ENCODE results near the gene ZBTB49. TPM values are rescaled to one million over a fixed set of nuclear protein-coding genes. Genes with fewer than 3 reads are reported as not detected.
A peak's percentile ranks its signal among the peaks of the same experiment; 100 is the strongest.

The ZBTB49 gene
- total and polyA plus RNA-seq, 11 donors: 1.1 to 6.7 (median 3.3) TPM

DNA sequence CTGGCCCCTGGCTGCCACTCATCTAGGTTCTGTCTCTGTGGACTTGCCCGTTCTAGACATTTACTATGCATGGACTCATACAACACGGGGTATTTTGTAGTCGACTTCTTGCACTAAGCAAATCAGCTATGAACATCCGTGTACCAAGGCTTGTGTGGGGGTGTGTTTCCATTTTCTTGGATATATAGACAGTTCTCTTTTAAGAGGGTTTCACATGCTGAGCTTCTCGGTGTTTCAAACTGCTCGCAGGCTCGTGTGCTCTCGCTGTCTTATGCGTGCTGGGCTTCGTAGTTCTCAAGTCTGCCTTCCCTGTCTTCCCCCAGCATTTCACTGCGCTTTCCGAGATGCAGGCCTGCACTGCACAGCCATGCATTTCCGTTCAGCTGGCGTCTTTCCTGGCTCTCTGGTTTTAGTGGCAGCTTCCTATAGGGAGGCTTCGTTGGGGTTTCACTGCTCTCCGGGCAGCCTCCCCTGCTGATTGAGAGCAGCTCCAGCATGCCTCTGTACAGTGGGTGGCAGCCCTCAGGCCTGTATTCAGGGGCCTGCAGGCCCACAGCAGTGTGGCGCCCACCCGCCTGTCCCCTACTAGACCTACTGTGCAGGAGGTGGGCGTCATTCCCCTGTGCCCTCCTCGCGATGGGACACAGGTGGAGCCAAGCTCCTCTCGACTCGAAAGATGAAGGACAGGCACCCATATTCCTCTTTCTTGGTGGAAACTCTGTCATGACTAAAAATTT lies 27.6 kb downstream of the ZBTB49 start:
- Histone ChIP-seq H3K27ac (no peak overlapping the region), H3K4me3 (no peak overlapping the region), H3K9me3 (no peaks in the 10 kb centered on the region), H3K36me3 (peaks cover 0 to 99% (median 92%) of the 10 kb centered on the region in 9 donors), H3K27me3 (no peaks in the 10 kb centered on the region), H3K4me1 (no peaks in the 10 kb centered on the region)
- 87 to 94% (median 91%) methylated on average over 21 to 23 of the region's 23 CpGs for WGBS, 4 donors
- ATAC-seq (no peak), DNase-seq (no peak)
- intact Hi-C loops (cut with DNase I): no loop called here
- TF ChIP-seq POLR2A (IDR thresholded peaks at IDR 0.05) (no peak), CTCF (IDR thresholded peaks at IDR 0.05) (no peak)

DNA sequence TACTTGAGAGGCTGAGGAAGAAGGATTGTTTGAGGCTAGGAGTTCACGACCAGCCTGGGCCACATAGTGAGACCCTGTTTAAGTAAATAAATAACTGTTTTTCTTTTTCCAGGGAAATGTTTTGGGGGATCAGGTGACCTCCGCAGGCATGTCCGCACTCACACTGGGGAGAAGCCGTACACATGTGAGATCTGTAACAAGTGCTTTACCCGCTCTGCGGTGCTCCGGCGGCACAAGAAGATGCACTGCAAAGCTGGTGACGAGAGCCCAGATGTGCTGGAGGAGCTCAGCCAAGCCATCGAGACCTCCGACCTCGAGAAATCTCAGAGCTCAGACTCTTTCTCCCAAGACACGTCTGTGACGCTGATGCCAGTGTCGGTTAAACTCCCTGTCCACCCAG lies 30.5 kb downstream of the ZBTB49 start:
- Histone ChIP-seq H3K27me3 (no peaks in the 10 kb centered on the region), H3K4me1 (peaks cover 0 to 13% (median 0%) of the 10 kb centered on the region in 12 donors), H3K36me3 (peaks cover 0 to 72% (median 64%) of the 10 kb centered on the region in 9 donors), H3K4me3 (no peak overlapping the region), H3K27ac (no peak overlapping the region), H3K9me3 (no peaks in the 10 kb centered on the region)
- intact Hi-C loops (cut with DNase I): no loop called here
- no peak for DNase-seq
- 90 to 96% (median 95%) methylated on average over 15 of the region's 15 CpGs for WGBS, 4 donors
- TF ChIP-seq POLR2A (IDR thresholded peaks at IDR 0.05) (no peak), CTCF (IDR thresholded peaks at IDR 0.05) (no peak)
- no peak for ATAC-seq

DNA sequence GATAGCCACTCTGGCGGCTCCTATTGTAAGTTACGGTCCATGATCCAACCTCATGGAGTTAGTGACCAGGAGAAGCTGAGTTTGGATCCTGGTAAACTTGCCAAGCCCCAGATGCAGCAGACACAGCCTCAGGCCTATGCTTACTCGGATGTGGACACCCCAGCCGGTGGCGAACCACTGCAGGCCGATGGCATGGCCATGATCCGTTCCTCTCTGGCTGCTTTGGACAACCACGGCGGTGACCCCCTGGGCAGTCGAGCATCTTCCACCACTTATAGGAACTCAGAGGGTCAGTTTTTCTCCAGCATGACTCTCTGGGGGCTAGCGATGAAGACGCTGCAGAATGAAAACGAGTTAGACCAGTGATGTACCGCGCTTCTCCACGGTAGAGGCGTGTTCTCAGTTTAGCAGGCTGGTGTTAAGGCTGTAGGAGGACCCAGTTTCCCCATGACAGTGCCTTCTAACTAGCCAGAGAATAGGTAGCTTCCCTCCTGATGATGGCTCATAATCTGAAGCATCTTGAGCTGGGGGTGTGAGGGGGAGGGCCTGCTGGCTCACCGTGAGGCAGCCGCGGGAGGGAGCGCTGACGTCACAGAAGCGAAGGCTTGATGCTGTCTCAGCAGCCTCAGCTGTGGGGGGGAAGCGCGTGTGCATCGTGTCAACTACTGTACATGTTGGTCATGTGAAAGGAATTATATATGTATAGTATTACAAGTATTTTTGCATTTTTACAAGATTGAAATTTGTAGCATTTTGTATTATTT lies 31.1 kb downstream of the ZBTB49 start:
- 93 to 94% (median 94%) methylated on average over 20 to 26 of the region's 26 CpGs for WGBS, 4 donors
- ATAC-seq (no peak), DNase-seq (no peak)
- no peaks in the 10 kb centered on the region for H3K9me3 ChIP-seq
- H3K36me3 ChIP-seq: peaks cover 0 to 66% (median 58%) of the 10 kb centered on the region in 9 donors
- H3K27ac ChIP-seq: no peak overlapping the region
- peaks cover 0 to 13% (median 0%) of the 10 kb centered on the region in 12 donors for H3K4me1 ChIP-seq
- TF ChIP-seq CTCF (IDR thresholded peaks at IDR 0.05): no peak
- TF ChIP-seq POLR2A (IDR thresholded peaks at IDR 0.05): no peak
- intact Hi-C loops (cut with DNase I): no loop called here
- no peak overlapping the region for H3K4me3 ChIP-seq
- H3K27me3 ChIP-seq: no peaks in the 10 kb centered on the region

GRCh38 chr4:4321951-4322688 lies 32.1 kb downstream of the ZBTB49 start:
- no peak for DNase-seq
- peak in 1 of 4 donors; percentile 28 for ATAC-seq
- no peak overlapping the region for H3K27ac ChIP-seq
- intact Hi-C loops (cut with DNase I): no loop called here
- no peaks in the 10 kb centered on the region for H3K27me3 ChIP-seq
- H3K4me1 ChIP-seq: peaks cover 0 to 13% (median 0%) of the 10 kb centered on the region in 12 donors
- H3K36me3 ChIP-seq: peaks cover 0 to 56% (median 48%) of the 10 kb centered on the region in 9 donors
- TF ChIP-seq POLR2A (IDR thresholded peaks at IDR 0.05) (no peak), CTCF (IDR thresholded peaks at IDR 0.05) (no peak)
- no peak overlapping the region for H3K4me3 ChIP-seq
- no peaks in the 10 kb centered on the region for H3K9me3 ChIP-seq
- WGBS, 4 donors: 87 to 89% (median 88%) methylated on average over 18 of the region's 18 CpGs
